ENCODE measurements around the gene CACNA1F. TPM values are rescaled to one million over a fixed set of nuclear protein-coding genes. Genes with fewer than 3 reads are reported as not detected.

CACNA1F gene
- total RNA-seq, 1 experiment from 2014 or later = not detected

- no peak overlapping the region for H3K9ac ChIP-seq (ENCODE audit: low read length)
- DNase-seq (no peak), ATAC-seq (no peak)
- intact Hi-C loops (cut with micrococcal nuclease) = no loop called here
- H3K36me3 ChIP-seq (ENCODE audit: low read depth, low read length) = no peaks in the 10 kb centered on the region
- H3K4me2 ChIP-seq (ENCODE audit: low read length) = no peak overlapping the region
- no peaks in the 10 kb centered on the region for H3K4me1 ChIP-seq (ENCODE audit: insufficient read depth, low read length)
- no peak overlapping the region for H3K27ac ChIP-seq (ENCODE audit: low read length)
- H3K27me3 ChIP-seq (ENCODE audit: low read length) = no peaks in the 10 kb centered on the region
- H2AFZ ChIP-seq (ENCODE audit: low read length) = no peak overlapping the region
- H3K9me2 ChIP-seq (replicated peaks; ENCODE audit: low read length) = no peaks in the 10 kb centered on the region
- H4K20me1 ChIP-seq (ENCODE audit: low read length) = no peaks in the 10 kb centered on the region
- no peak overlapping the region for H3K4me3 ChIP-seq (ENCODE audit: low read length)
- BruUV-seq (replicated peaks) = no TSS peak
- TF ChIP-seq CTCF (conservative IDR thresholded peaks at IDR 0.05; ENCODE audit: low read depth, low read length) (no peak), EZH2phosphoT487 (IDR thresholded peaks at IDR 0.05; ENCODE audit: borderline replicate concordance, low read length) (no peak), EZH2 (IDR thresholded peaks at IDR 0.05; ENCODE audit: low read length, unreplicated experiment) (no peak)
- ChIA-PET POLR2A (ENCODE audit: unreplicated experiment) (no interaction called here), CTCF (no interaction called here)
- no peaks in the 10 kb centered on the region for H3F3A ChIP-seq (ENCODE audit: low read length, unreplicated experiment)
- H3K9me3 ChIP-seq (ENCODE audit: low read length) = no peaks in the 10 kb centered on the region
- H3K79me2 ChIP-seq (ENCODE audit: low read length) = peaks cover under 1% of the 10 kb centered on the region; the same call in 1 of the 2 replicates
These were observed 2.5 kb downstream of the CACNA1F start for GRCh38 chrX:49230500-49231232.

GRCh38 chrX:49228185-49228584, 5.0 kb downstream of the CACNA1F start:
- no peak for DNase-seq
- no peak overlapping the region for H2AFZ ChIP-seq (ENCODE audit: low read length)
- ATAC-seq = no peak
- no peaks in the 10 kb centered on the region for H3K36me3 ChIP-seq (ENCODE audit: low read depth, low read length)
- no peaks in the 10 kb centered on the region for H3K79me2 ChIP-seq (ENCODE audit: low read length)
- no peak for TF ChIP-seq EZH2 (IDR thresholded peaks at IDR 0.05; ENCODE audit: low read length, unreplicated experiment)
- TF ChIP-seq EZH2phosphoT487 (IDR thresholded peaks at IDR 0.05; ENCODE audit: borderline replicate concordance, low read length) = no peak
- TF ChIP-seq CTCF (conservative IDR thresholded peaks at IDR 0.05; ENCODE audit: low read depth, low read length) = no peak
- intact Hi-C loops (cut with micrococcal nuclease) = no loop called here
- H3K4me2 ChIP-seq (ENCODE audit: low read length) = no peak overlapping the region
- H3K27me3 ChIP-seq (ENCODE audit: low read length) = no peaks in the 10 kb centered on the region
- no peaks in the 10 kb centered on the region for H4K20me1 ChIP-seq (ENCODE audit: low read length)
- H3K27ac ChIP-seq (ENCODE audit: low read length) = no peak overlapping the region
- no peak overlapping the region for H3K9ac ChIP-seq (ENCODE audit: low read length)
- no peaks in the 10 kb centered on the region for H3K4me1 ChIP-seq (ENCODE audit: insufficient read depth, low read length)
- no peaks in the 10 kb centered on the region for H3K9me2 ChIP-seq (replicated peaks; ENCODE audit: low read length)
- H3K4me3 ChIP-seq (ENCODE audit: low read length) = no peak overlapping the region
- H3K9me3 ChIP-seq (ENCODE audit: low read length) = no peaks in the 10 kb centered on the region
- no TSS peak for BruUV-seq (replicated peaks)
- H3F3A ChIP-seq (ENCODE audit: low read length, unreplicated experiment) = no peaks in the 10 kb centered on the region
- ChIA-PET CTCF (no interaction called here), POLR2A (ENCODE audit: unreplicated experiment) (no interaction called here)

- H3K36me3 ChIP-seq (ENCODE audit: low read depth, low read length) = no peaks in the 10 kb centered on the region
- H3K4me2 ChIP-seq (ENCODE audit: low read length) = no peak overlapping the region
- CTCF ChIA-PET = no interaction called here
- H3K9me2 ChIP-seq (replicated peaks; ENCODE audit: low read length) = no peaks in the 10 kb centered on the region
- H3K4me3 ChIP-seq (ENCODE audit: low read length) = no peak overlapping the region
- no peak overlapping the region for H3K9ac ChIP-seq (ENCODE audit: low read length)
- DNase-seq (no peak), ATAC-seq (no peak)
- no peaks in the 10 kb centered on the region for H4K20me1 ChIP-seq (ENCODE audit: low read length)
- BruUV-seq (replicated peaks) = no TSS peak
- TF ChIP-seq EZH2phosphoT487 (IDR thresholded peaks at IDR 0.05; ENCODE audit: borderline replicate concordance, low read length) (no peak), CTCF (conservative IDR thresholded peaks at IDR 0.05; ENCODE audit: low read depth, low read length) (no peak), EZH2 (IDR thresholded peaks at IDR 0.05; ENCODE audit: low read length, unreplicated experiment) (no peak)
- H3K9me3 ChIP-seq (ENCODE audit: low read length) = no peaks in the 10 kb centered on the region
- no peak overlapping the region for H2AFZ ChIP-seq (ENCODE audit: low read length)
- no peaks in the 10 kb centered on the region for H3K27me3 ChIP-seq (ENCODE audit: low read length)
- no peaks in the 10 kb centered on the region for H3K4me1 ChIP-seq (ENCODE audit: insufficient read depth, low read length)
- intact Hi-C loops (cut with micrococcal nuclease) = no loop called here
- no peaks in the 10 kb centered on the region for H3F3A ChIP-seq (ENCODE audit: low read length, unreplicated experiment)
- no peaks in the 10 kb centered on the region for H3K79me2 ChIP-seq (ENCODE audit: low read length)
- POLR2A ChIA-PET (ENCODE audit: unreplicated experiment) = no interaction called here
- no peak overlapping the region for H3K27ac ChIP-seq (ENCODE audit: low read length)
These were observed 5.4 kb downstream of the CACNA1F start for GRCh38 chrX:49227726-49228125.
